Mucosa of rectum (tissue), 2 donors: Measurements from ENCODE around the gene ABCC1.

Source experiments
- H3K27ac ChIP-seq, 2 donors: one replicate each; pipeline ENCODE4 v1.7.0; 2013; ENCODE audit warnings: inconsistent platforms in 2 of 2, low read depth in 2 of 2, low read length in 2 of 2
- H3K27me3 ChIP-seq, 2 donors: one replicate each; pipeline ENCODE4 v1.7.0; 2013; ENCODE audit warnings: low read length in 2 of 2; ENCODE audit not compliant: control insufficient read depth in 2 of 2, insufficient read depth in 2 of 2
- H3K36me3 ChIP-seq, 2 donors: one replicate each; pipeline ENCODE4 v1.7.0; 2013; ENCODE audit warnings: low read length in 2 of 2; ENCODE audit not compliant: control insufficient read depth in 2 of 2, insufficient read depth in 2 of 2
- H3K4me1 ChIP-seq, 2 donors: one replicate each; pipeline ENCODE4 v1.7.0; 2013; ENCODE audit warnings: low read length in 2 of 2, mild to moderate bottlenecking in 1 of 2; ENCODE audit not compliant: control insufficient read depth in 2 of 2, insufficient read depth in 2 of 2
- H3K4me3 ChIP-seq, 2 donors: one replicate each; pipeline ENCODE4 v1.7.0; 2013; ENCODE audit warnings: low read length in 2 of 2
- H3K9ac ChIP-seq, 2 donors: one replicate each; pipeline ENCODE4 v1.7.0; 2013; ENCODE audit warnings: low read length in 2 of 2, low read depth in 1 of 2, mild to moderate bottlenecking in 1 of 2
- H3K9me3 ChIP-seq, 2 donors: one replicate each; pipeline ENCODE4 v1.7.0; 2013; ENCODE audit warnings: low read length in 2 of 2; ENCODE audit not compliant: control insufficient read depth in 2 of 2
- donor health status: healthy.
- donor health status: Normal muscosa, but diverticular disease.

Gene ABCC1

GRCh38 chr16:16075488-16076422, 126.3 kb downstream of the ABCC1 start:
- Histone ChIP-seq H3K9ac (no peak overlapping the region), H3K36me3 (peaks cover 14 to 37% of the 10 kb centered on the region in 2 donors), H3K4me1 (no peaks in the 10 kb centered on the region), H3K4me3 (no peak overlapping the region), H3K9me3 (no peaks in the 10 kb centered on the region), H3K27ac (peak overlapping the region; percentile 4 to 48), H3K27me3 (no peaks in the 10 kb centered on the region)

GRCh38 chr16:16076423-16076813, 127.0 kb downstream of the ABCC1 start:
- Histone ChIP-seq H3K4me1 (no peaks in the 10 kb centered on the region), H3K9me3 (no peaks in the 10 kb centered on the region), H3K27me3 (no peaks in the 10 kb centered on the region), H3K9ac (no peak overlapping the region), H3K27ac (peak overlapping the region in 1 of 2 donors; percentile 48), H3K36me3 (peaks cover 14 to 36% of the 10 kb centered on the region in 2 donors), H3K4me3 (no peak overlapping the region)

- Histone ChIP-seq H3K9ac (no peak overlapping the region), H3K4me3 (no peak overlapping the region), H3K36me3 (peaks cover 24 to 33% of the 10 kb centered on the region in 2 donors), H3K4me1 (no peaks in the 10 kb centered on the region), H3K9me3 (no peaks in the 10 kb centered on the region), H3K27ac (no peak overlapping the region), H3K27me3 (no peaks in the 10 kb centered on the region)
Observed at GRCh38 chr16:16080465-16081065, 131.1 kb downstream of the ABCC1 start.

GRCh38 chr16:16081141-16081540, 131.7 kb downstream of the ABCC1 start:
- H3K4me3 ChIP-seq: no peak overlapping the region
- no peak overlapping the region for H3K9ac ChIP-seq
- peaks cover 27 to 33% of the 10 kb centered on the region in 2 donors for H3K36me3 ChIP-seq
- no peaks in the 10 kb centered on the region for H3K9me3 ChIP-seq
- no peak overlapping the region for H3K27ac ChIP-seq
- no peaks in the 10 kb centered on the region for H3K4me1 ChIP-seq
- no peaks in the 10 kb centered on the region for H3K27me3 ChIP-seq

GRCh38 chr16:16082255-16082654, 132.8 kb downstream of the ABCC1 start:
- H3K27me3 ChIP-seq: no peaks in the 10 kb centered on the region
- H3K9me3 ChIP-seq: no peaks in the 10 kb centered on the region
- H3K27ac ChIP-seq: no peak overlapping the region
- H3K4me1 ChIP-seq: no peaks in the 10 kb centered on the region
- H3K9ac ChIP-seq: no peak overlapping the region
- peaks cover 23 to 30% of the 10 kb centered on the region in 2 donors for H3K36me3 ChIP-seq
- no peak overlapping the region for H3K4me3 ChIP-seq

- Histone ChIP-seq H3K4me1 (no peaks in the 10 kb centered on the region), H3K4me3 (no peak overlapping the region), H3K9me3 (no peaks in the 10 kb centered on the region), H3K9ac (no peak overlapping the region), H3K27ac (no peak overlapping the region), H3K36me3 (peaks cover 19 to 30% of the 10 kb centered on the region in 2 donors), H3K27me3 (no peaks in the 10 kb centered on the region)
Observed at GRCh38 chr16:16083421-16084156, 134.2 kb downstream of the ABCC1 start.

GRCh38 chr16:16084874-16085273, 135.5 kb downstream of the ABCC1 start:
- no peak overlapping the region for H3K4me3 ChIP-seq
- H3K27ac ChIP-seq: no peak overlapping the region

GRCh38 chr16:16086653-16087446, 137.4 kb downstream of the ABCC1 start:
- H3K36me3 ChIP-seq: peaks cover 28 to 44% of the 10 kb centered on the region in 2 donors
- peaks cover 0 to 2% of the 10 kb centered on the region in 2 donors for H3K4me1 ChIP-seq
- H3K9me3 ChIP-seq: no peaks in the 10 kb centered on the region
- H3K4me3 ChIP-seq: no peak overlapping the region
- H3K27ac ChIP-seq: no peak overlapping the region
- no peaks in the 10 kb centered on the region for H3K27me3 ChIP-seq
- H3K9ac ChIP-seq: no peak overlapping the region

More at GRCh38 chr16:16084874-16085273, 135.5 kb downstream of the ABCC1 start:
- Histone ChIP-seq H3K4me1 (peaks cover 0 to 2% of the 10 kb centered on the region in 2 donors), H3K27me3 (no peaks in the 10 kb centered on the region), H3K9ac (no peak overlapping the region), H3K9me3 (no peaks in the 10 kb centered on the region), H3K36me3 (peaks cover 19 to 29% of the 10 kb centered on the region in 2 donors)

- H3K9me3 ChIP-seq: no peaks in the 10 kb centered on the region
- H3K4me3 ChIP-seq: no peak overlapping the region
- H3K27me3 ChIP-seq: no peaks in the 10 kb centered on the region
- peaks cover 0 to 2% of the 10 kb centered on the region in 2 donors for H3K4me1 ChIP-seq
- H3K9ac ChIP-seq: no peak overlapping the region
- H3K27ac ChIP-seq: no peak overlapping the region
- peaks cover 14 to 31% of the 10 kb centered on the region in 2 donors for H3K36me3 ChIP-seq
Observed at GRCh38 chr16:16090238-16090637, 140.8 kb downstream of the ABCC1 start.
